Aorta (tissue), 5 donors: ENCODE measurements around the gene SIGLEC1. TPM values are rescaled to one million over a fixed set of nuclear protein-coding genes. Genes with fewer than 3 reads are reported as not detected.

ENCODE experiments used
- ATAC-seq: fragments of 200-7000 bp; cut with Tn5 transposase; one replicate; pipeline ENCODE4 v1.9.1; 2022; ENCODE audit warnings: moderate library complexity; ENCODE audit not compliant: low FRiP score
- DNase-seq, 2 donors: peaks; one replicate each; pipeline ENCODE4 v3.0.0-alpha.2; 2020
- H3K27ac ChIP-seq, 2 donors: one replicate each; pipeline ENCODE4 v1.5.1; 2013; ENCODE audit warnings: low read length in 2 of 2, mild to moderate bottlenecking in 2 of 2, moderate library complexity in 2 of 2, control low read depth in 1 of 2, inconsistent platforms in 1 of 2, low read depth in 1 of 2
- H3K27me3 ChIP-seq, 2 donors: one replicate each; pipeline ENCODE4 v1.6.1; 2013; ENCODE audit warnings: control low read depth in 1 of 2, low read length in 1 of 2, mild to moderate bottlenecking in 1 of 2, moderate library complexity in 1 of 2; ENCODE audit not compliant: insufficient read depth in 2 of 2, control insufficient read depth in 1 of 2
- H3K36me3 ChIP-seq, 2 donors: one replicate each; pipeline ENCODE4 v1.6.1; 2013; ENCODE audit warnings: control low read depth in 1 of 2, low read length in 1 of 2, mild to moderate bottlenecking in 1 of 2; ENCODE audit not compliant: insufficient read depth in 2 of 2, control insufficient read depth in 1 of 2
- H3K4me1 ChIP-seq, 2 donors: one replicate each; pipeline ENCODE4 v1.6.1; 2013; ENCODE audit warnings: low read length in 2 of 2, control low read depth in 1 of 2, mild to moderate bottlenecking in 1 of 2, moderate library complexity in 1 of 2; ENCODE audit not compliant: insufficient read depth in 2 of 2, control insufficient read depth in 1 of 2
- H3K4me3 ChIP-seq, 2 donors: one replicate each; pipeline ENCODE4 v1.5.1; 2013; ENCODE audit warnings: low read length in 2 of 2, control low read depth in 1 of 2, mild to moderate bottlenecking in 1 of 2
- H3K9me3 ChIP-seq: one replicate; pipeline ENCODE4 v1.6.1; 2013; ENCODE audit warnings: mild to moderate bottlenecking, low read length; ENCODE audit not compliant: control insufficient read depth
- WGBS, 2 donors: extraction: QIAGEN DNeasy Blood & Tissue Kit; methylation state at CpG; one replicate each; pipeline ENCODE4 v1.1.7; 2013; 5-methylcytosine and 5-hydroxymethylcytosine counted together
- intact Hi-C, 2 donors: fragments of 100-400 bp; cut with DNase I; formaldehyde crosslinking; loops; one replicate each; pipeline versions ENCODE4 v1.14.2 to v1.15.0; 2022
- polyA plus RNA-seq, 2 donors: library from polyadenylated mRNA; stranded (reverse); fragments of 200-250 nt; gene quantifications; one replicate each; pipeline ENCODE4 v1.2.3, GENCODE V29; 2013
- total RNA-seq, 2 donors: library from RNA; stranded (reverse); fragmentation: NEBNext Ultra II Directional; extraction: Animal tissue kit (Norgen Biotek cat#: 25700); gene quantifications; one replicate each; pipeline ENCODE4 v1.2.1, GENCODE V29; 2021
- donor health status: healthy with polysubstance abuse.
- donor health status: Bipolar disorder and iron deficiency.
- donor health status: DM: no; HTN: no; CAD: no.
- donor health status: DM: no; HTN: no; CAD: no.
- donor health status: DM: yes; HTN: yes; CAD: no.

The SIGLEC1 gene
- total and polyA plus RNA-seq, 4 donors: 2.8 to 55.8 (median 10.7) TPM

- no peak for ATAC-seq
- intact Hi-C loops: loop anchor here (5.0 to 10.0 kb wide), 3 partner anchors 77 to 170 kb away; partner anchors contain the start of genes ADISSP (in 1 of the 2) and MAVS (in 1 of the 2)
- Histone ChIP-seq H3K27me3 (no peaks in the 10 kb centered on the region), H3K4me1 (no peaks in the 10 kb centered on the region), H3K4me3 (no peak overlapping the region), H3K36me3 (no peaks in the 10 kb centered on the region), H3K9me3 (no peaks in the 10 kb centered on the region), H3K27ac (no peak overlapping the region)
- DNase-seq: no peak
- 83% methylated on average over 12 to 13 of the region's 13 CpGs for WGBS, 2 donors
Measured at GRCh38 chr20:3674995-3675900, 37.2 kb downstream of the SIGLEC1 start.

GRCh38 chr20:3674447-3674846 is 38.0 kb downstream of the SIGLEC1 start:
- H3K27ac ChIP-seq: no peak overlapping the region
- 86 to 88% methylated on average over 10 of the region's 10 CpGs for WGBS, 2 donors
- DNase-seq: no peak
- no peaks in the 10 kb centered on the region for H3K9me3 ChIP-seq
- no peaks in the 10 kb centered on the region for H3K4me1 ChIP-seq
- H3K4me3 ChIP-seq: no peak overlapping the region
- ATAC-seq: no peak
- H3K36me3 ChIP-seq: no peaks in the 10 kb centered on the region
- H3K27me3 ChIP-seq: no peaks in the 10 kb centered on the region
- intact Hi-C loops: loop anchor here in 1 of 2 donors (10.0 kb wide), 1 partner anchor 170 kb away; the partner anchor contains the start of gene MAVS

DNA sequence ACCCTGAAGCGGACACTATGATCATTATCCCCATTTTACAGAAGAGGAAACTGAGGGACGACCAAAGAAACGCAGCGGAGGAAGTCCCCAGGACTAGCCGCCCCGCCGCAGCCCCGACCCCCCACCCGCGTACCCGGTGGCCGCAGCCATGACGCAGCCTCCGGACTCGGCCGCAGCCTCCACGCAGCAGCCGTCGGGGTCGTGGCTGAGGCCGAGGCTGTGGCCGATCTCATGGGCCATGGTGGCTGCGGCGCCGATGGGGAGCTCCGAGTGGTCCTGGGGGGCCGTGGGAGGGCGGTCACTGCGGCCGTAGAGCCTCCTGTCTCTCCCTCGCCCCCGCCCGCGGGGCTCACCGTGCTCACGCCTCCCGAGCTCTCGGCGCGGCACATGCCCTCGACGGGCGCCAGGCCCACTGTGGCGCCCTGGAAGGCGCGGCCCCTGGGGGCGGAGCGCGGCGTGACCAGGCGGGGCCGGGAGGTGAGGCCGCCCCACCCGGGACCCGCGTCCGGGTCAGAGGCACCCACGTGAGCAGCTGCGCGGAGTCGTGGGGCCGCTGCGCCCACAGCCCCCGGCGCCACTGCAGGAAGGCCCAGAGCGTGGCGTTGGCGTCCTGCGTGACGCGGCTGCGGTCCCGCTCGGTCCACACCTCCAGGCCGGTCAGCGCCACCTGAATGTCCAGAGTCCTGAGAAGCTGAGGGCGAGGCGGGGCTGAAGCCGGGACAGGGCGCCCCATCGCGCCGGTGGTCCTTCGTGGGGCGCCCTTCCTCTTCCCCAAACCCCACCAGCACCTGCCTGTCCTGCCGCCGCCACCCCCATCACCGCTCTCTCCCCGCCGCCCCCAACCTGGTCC is 39.0 kb downstream of the SIGLEC1 start:
- 79% methylated on average over 85 to 90 of the region's 90 CpGs for WGBS, 2 donors
- Histone ChIP-seq H3K27me3 (no peaks in the 10 kb centered on the region), H3K4me3 (no peak overlapping the region), H3K27ac (no peak overlapping the region), H3K36me3 (no peaks in the 10 kb centered on the region), H3K9me3 (no peaks in the 10 kb centered on the region), H3K4me1 (no peaks in the 10 kb centered on the region)
- ATAC-seq (no peak), DNase-seq (no peak)
- intact Hi-C loops: loop anchor here in 1 of 2 donors (10.0 kb wide), 1 partner anchor 171 kb away; the partner anchor contains the start of gene MAVS

GRCh38 chr20:3672547-3673171 is 39.7 kb downstream of the SIGLEC1 start:
- ATAC-seq: no peak
- intact Hi-C loops: loop anchor here in 1 of 2 donors (10.0 kb wide), 1 partner anchor 172 kb away; the partner anchor contains the start of gene MAVS
- H3K27ac ChIP-seq: no peak overlapping the region
- no peaks in the 10 kb centered on the region for H3K4me1 ChIP-seq
- no peak for DNase-seq
- no peaks in the 10 kb centered on the region for H3K9me3 ChIP-seq
- WGBS, 2 donors: 62 to 77% methylated on average over 58 of the region's 58 CpGs
- no peaks in the 10 kb centered on the region for H3K36me3 ChIP-seq
- H3K4me3 ChIP-seq: no peak overlapping the region
- no peaks in the 10 kb centered on the region for H3K27me3 ChIP-seq

- WGBS, 2 donors: 84 to 91% methylated on average over 23 of the region's 23 CpGs
- Histone ChIP-seq H3K36me3 (no peaks in the 10 kb centered on the region), H3K9me3 (no peaks in the 10 kb centered on the region), H3K27me3 (no peaks in the 10 kb centered on the region), H3K4me3 (no peak overlapping the region), H3K27ac (no peak overlapping the region), H3K4me1 (no peaks in the 10 kb centered on the region)
- intact Hi-C loops: loop anchor here in 1 of 2 donors (10.0 kb wide), 1 partner anchor 173 kb away; the partner anchor contains the start of gene MAVS
- no peak for DNase-seq
- no peak for ATAC-seq
Measured at GRCh38 chr20:3671986-3672546, 40.3 kb downstream of the SIGLEC1 start.

GRCh38 chr20:3670945-3671344 is 41.5 kb downstream of the SIGLEC1 start:
- Histone ChIP-seq H3K4me3 (no peak overlapping the region), H3K27me3 (no peaks in the 10 kb centered on the region), H3K36me3 (no peaks in the 10 kb centered on the region), H3K9me3 (no peaks in the 10 kb centered on the region), H3K4me1 (no peaks in the 10 kb centered on the region), H3K27ac (no peak overlapping the region)
- intact Hi-C loops: loop anchor here in 1 of 2 donors (10.0 kb wide), 1 partner anchor 174 kb away; the partner anchor contains the start of gene MAVS
- 89 to 95% methylated on average over 10 of the region's 10 CpGs for WGBS, 2 donors
- ATAC-seq: no peak
- no peak for DNase-seq

DNA sequence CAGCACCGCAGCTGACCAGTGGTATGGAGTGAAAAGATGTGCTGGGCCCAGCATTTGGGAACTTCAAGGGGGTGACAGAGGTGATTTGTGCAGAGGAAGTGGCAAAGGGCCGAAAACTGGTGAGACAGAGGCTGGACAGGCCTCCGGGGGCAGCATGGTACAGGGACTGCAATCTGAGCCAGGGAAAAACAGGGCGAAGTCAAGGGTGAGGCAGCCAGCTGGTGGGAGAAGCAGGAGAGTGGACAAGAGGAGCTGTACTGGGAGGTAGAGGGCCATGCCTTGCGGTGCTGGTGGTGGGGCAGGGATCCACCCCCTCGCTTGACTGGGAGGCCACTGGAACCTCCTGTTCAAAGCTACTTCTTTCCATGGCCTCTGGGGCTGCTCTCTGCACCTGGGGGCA is 41.9 kb downstream of the SIGLEC1 start:
- no peaks in the 10 kb centered on the region for H3K36me3 ChIP-seq
- H3K27ac ChIP-seq: no peak overlapping the region
- no peak for ATAC-seq
- no peak for DNase-seq
- WGBS, 2 donors: 49 to 71% methylated on average over 6 of the region's 6 CpGs
- no peak overlapping the region for H3K4me3 ChIP-seq
- H3K9me3 ChIP-seq: no peaks in the 10 kb centered on the region
- H3K27me3 ChIP-seq: no peaks in the 10 kb centered on the region
- H3K4me1 ChIP-seq: no peaks in the 10 kb centered on the region
- intact Hi-C loops: loop anchor here in 1 of 2 donors (10.0 kb wide), 1 partner anchor 174 kb away; the partner anchor contains the start of gene MAVS
